ENCODE results near the gene CYTH1. TPM values are rescaled to one million over a fixed set of nuclear protein-coding genes. Genes with fewer than 3 reads are reported as not detected.
A peak's percentile ranks its signal among the peaks of the same experiment; 100 is the strongest.

Gene CYTH1
- total and polyA plus RNA-seq, 3 experiments from 2014 or later = 115 to 279 (median 129) TPM

DNA sequence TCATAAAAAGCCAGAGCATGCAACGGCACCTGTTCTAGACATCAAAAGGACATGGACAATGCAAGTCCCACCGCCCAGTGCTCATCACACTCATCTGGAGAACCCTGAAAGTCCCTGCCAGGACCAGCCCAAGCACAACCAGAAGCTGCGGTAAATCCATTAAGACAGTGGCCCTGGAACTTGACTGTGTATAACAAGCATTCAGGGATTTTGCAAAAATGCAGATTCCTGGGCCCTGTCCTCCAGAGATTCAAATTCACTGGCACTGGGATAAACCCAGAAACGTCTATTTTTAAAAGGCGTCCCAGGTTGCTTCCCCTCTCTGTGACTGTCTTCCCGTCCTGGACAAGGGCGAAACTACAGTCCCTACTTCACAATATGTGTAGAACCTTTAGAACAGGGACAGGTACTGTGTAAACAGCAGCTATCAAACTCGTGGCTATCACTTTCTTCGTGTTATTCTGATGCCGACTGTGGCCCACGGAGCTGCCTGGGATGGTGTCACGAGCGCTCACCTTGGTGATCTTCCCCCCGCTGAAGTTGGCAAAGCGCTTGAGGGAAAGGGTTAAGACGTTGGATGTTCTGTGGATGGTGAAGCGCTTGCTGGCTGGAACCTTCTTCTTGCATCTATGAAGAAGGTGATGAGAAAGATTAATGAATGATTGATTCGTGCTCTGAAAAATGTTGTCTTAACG is 36.2 kb upstream of the CYTH1 start:
- H3K27me3 Mint-ChIP-seq = peaks cover 0 to 7% of the 10 kb centered on the region in 2 donors
- peak overlapping the region; percentile 31 to 87 (median 76) for H3K4me3 Mint-ChIP-seq
- peaks cover 52 to 65% (median 61%) of the 10 kb centered on the region in 3 donors for H3K4me1 Mint-ChIP-seq

DNA sequence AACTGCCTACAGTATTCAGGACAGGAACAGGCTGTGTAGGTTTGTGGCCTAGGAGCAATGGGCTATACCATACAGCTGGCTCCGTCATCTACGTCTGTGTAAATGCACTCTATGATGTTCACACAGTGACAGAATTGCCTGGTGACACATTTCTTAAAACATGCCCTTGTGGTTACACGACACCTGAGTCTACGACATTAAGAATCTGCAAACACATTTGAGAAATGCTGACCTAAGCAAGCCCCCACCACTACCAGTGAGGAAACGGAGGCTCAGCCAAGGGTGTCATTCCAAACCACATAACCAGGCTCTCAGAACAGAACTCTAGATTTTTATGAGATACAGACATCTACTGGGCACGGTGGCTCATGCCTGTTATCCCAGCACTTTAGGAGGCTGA is 35.0 kb upstream of the CYTH1 start:
- no peaks in the 10 kb centered on the region for H3K9me3 ChIP-seq (ENCODE audit: low read length)
- peak overlapping the region; percentile 47 for H3K27ac ChIP-seq (ENCODE audit: low read depth, low read length)
- Mint-ChIP-seq H3K36me3 (peaks cover 18 to 88% (median 26%) of the 10 kb centered on the region in 3 donors), H3K27ac (peak overlapping the region; percentile 88 to 100 (median 98)), H3K9me3 (no peaks in the 10 kb centered on the region), H3K4me3 (peak overlapping the region; percentile 65 to 90 (median 81)), H3K4me1 (peaks cover 54 to 66% (median 62%) of the 10 kb centered on the region in 3 donors), H3K27me3 (peaks cover 0 to 7% of the 10 kb centered on the region in 2 donors)
- CTCF ChIA-PET = interaction anchor here (1.0 kb wide), 1 partner anchor 58 kb away, joined by 3 read pairs; no protein-coding TSS in a partner anchor
- POLR2A ChIA-PET = interaction anchor here (1.5 kb wide), 1 partner anchor 9 kb away, joined by 6 read pairs; no protein-coding TSS in a partner anchor
- no peak overlapping the region for H3K4me3 ChIP-seq (ENCODE audit: low read length)
- peaks cover 59% of the 10 kb centered on the region for H3K4me1 ChIP-seq (ENCODE audit: insufficient read depth, low read length)
- no peaks in the 10 kb centered on the region for H3K27me3 ChIP-seq (ENCODE audit: insufficient read depth, low read length, poor library complexity, severe bottlenecking)
- peak; percentile 56 to 93 (median 88) for DNase-seq
- H3K36me3 ChIP-seq (ENCODE audit: insufficient read depth, low read length) = peaks cover 64% of the 10 kb centered on the region

More for the DNA sequence above, 36.2 kb upstream of the CYTH1 start:
- H3K4me3 ChIP-seq (ENCODE audit: low read length) = peak overlapping the region; percentile 3
- peak overlapping the region; percentile 65 for H3K27ac ChIP-seq (ENCODE audit: low read depth, low read length)
- ChIA-PET POLR2A (interaction anchor here (0.9 to 2.0 kb wide), 6 partner anchors 16 to 49 kb away, joined by 3 to 7 read pairs (median 4); partner anchors contain the start of gene USP36), CTCF (interaction anchor here (0.9 to 2.6 kb wide), 6 partner anchors 15 to 72 kb away, joined by 3 to 7 read pairs (median 6); no protein-coding TSS in a partner anchor)
- no peaks in the 10 kb centered on the region for H3K27me3 ChIP-seq (ENCODE audit: insufficient read depth, low read length, poor library complexity, severe bottlenecking)
- no peaks in the 10 kb centered on the region for H3K9me3 ChIP-seq (ENCODE audit: low read length)
- Mint-ChIP-seq H3K9me3 (no peaks in the 10 kb centered on the region), H3K36me3 (peaks cover 21 to 90% (median 23%) of the 10 kb centered on the region in 3 donors), H3K27ac (peak overlapping the region; percentile 88 to 100 (median 98))
- no peak for DNase-seq
- peaks cover 59% of the 10 kb centered on the region for H3K4me1 ChIP-seq (ENCODE audit: insufficient read depth, low read length)
- H3K36me3 ChIP-seq (ENCODE audit: insufficient read depth, low read length) = peaks cover 57% of the 10 kb centered on the region

DNA sequence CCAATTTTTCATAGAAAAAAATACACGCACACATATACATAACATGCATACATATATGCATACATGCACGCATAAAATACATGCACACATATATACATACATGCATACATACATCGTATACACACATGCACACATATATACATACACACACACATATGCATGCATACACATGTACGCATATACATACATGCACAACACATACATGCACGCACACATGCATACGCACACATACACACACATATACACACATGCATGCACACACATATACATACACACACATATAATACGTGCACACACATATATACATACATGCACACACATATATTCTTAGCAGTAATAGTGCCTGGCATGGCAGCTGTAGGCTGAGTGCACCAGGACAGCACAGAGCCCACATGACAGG is 33.6 kb upstream of the CYTH1 start:
- Mint-ChIP-seq H3K4me1 (peaks cover 49 to 64% (median 58%) of the 10 kb centered on the region in 3 donors), H3K4me3 (peak overlapping the region in 3 of 7 donors; percentile 15 to 44 (median 23)), H3K9me3 (no peaks in the 10 kb centered on the region), H3K27me3 (peaks cover 0 to 7% of the 10 kb centered on the region in 2 donors), H3K27ac (peak overlapping the region; percentile 11 to 99 (median 88)), H3K36me3 (peaks cover 21 to 87% (median 25%) of the 10 kb centered on the region in 3 donors)
- Histone ChIP-seq H3K27ac (ENCODE audit: low read depth, low read length) (no peak overlapping the region), H3K27me3 (ENCODE audit: insufficient read depth, low read length, poor library complexity, severe bottlenecking) (no peaks in the 10 kb centered on the region), H3K4me3 (ENCODE audit: low read length) (no peak overlapping the region), H3K9me3 (ENCODE audit: low read length) (no peaks in the 10 kb centered on the region), H3K36me3 (ENCODE audit: insufficient read depth, low read length) (peaks cover 67% of the 10 kb centered on the region), H3K4me1 (ENCODE audit: insufficient read depth, low read length) (peaks cover 56% of the 10 kb centered on the region)
- ChIA-PET CTCF (interaction anchor here (1.9 kb wide), 1 partner anchor 17 kb away, joined by 4 read pairs; no protein-coding TSS in a partner anchor), POLR2A (no interaction called here)
- DNase-seq = no peak

DNA sequence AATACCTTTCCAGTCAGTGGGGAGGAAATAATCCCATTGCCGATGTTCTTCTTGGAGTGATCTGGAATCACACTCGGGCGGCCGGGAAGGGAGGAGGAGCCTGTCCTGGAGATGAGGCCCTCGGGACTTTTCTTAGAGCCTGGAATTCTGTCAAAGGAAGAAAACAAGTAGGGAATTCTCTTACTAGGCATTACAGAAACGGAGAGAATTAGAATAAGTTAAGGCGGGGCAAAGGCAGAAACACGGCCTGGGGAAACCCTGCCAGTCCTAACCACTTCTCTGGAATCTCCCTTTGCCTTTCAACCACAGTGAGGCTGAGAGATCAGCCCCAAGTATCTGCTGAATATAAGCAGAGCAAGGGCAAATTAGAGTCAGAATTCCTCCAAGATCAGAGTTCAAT is 30.8 kb upstream of the CYTH1 start:
- Histone ChIP-seq H3K9me3 (ENCODE audit: low read length) (no peaks in the 10 kb centered on the region), H3K4me1 (ENCODE audit: insufficient read depth, low read length) (peaks cover 27% of the 10 kb centered on the region), H3K27ac (ENCODE audit: low read depth, low read length) (no peak overlapping the region), H3K36me3 (ENCODE audit: insufficient read depth, low read length) (peaks cover 57% of the 10 kb centered on the region), H3K4me3 (ENCODE audit: low read length) (no peak overlapping the region), H3K27me3 (ENCODE audit: insufficient read depth, low read length, poor library complexity, severe bottlenecking) (no peaks in the 10 kb centered on the region)
- no peak for DNase-seq
- Mint-ChIP-seq H3K36me3 (peaks cover 17 to 90% (median 34%) of the 10 kb centered on the region in 3 donors), H3K4me3 (peak overlapping the region in 3 of 7 donors; percentile 21 to 32 (median 23)), H3K27me3 (peaks cover 0 to 4% of the 10 kb centered on the region in 2 donors), H3K4me1 (peaks cover 30 to 43% (median 35%) of the 10 kb centered on the region in 3 donors), H3K9me3 (no peaks in the 10 kb centered on the region), H3K27ac (peak overlapping the region; percentile 26 to 96 (median 80))
- ChIA-PET CTCF (no interaction called here), POLR2A (no interaction called here)

DNA sequence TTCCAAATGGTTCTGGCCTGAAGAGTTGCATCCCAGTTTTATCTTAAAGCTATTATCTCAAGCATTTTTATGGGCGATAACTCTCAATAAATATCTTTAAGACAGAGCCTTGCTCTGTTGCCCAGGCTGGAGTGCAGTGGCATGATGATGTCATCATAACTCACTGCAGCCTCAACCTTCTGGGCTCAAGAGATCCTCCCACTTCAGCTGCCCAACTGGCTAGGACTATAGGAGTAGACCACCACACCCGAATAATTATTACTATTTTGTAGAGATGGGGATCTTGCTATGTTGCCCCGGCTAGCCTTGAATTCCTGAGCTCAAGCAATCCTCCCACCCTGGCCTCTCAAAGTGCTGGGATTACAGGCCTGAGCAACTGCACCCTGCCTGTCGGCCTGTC is 26.1 kb upstream of the CYTH1 start:
- Mint-ChIP-seq H3K27me3 (no peaks in the 10 kb centered on the region), H3K4me1 (peaks cover 41 to 43% (median 43%) of the 10 kb centered on the region in 3 donors), H3K9me3 (no peaks in the 10 kb centered on the region), H3K36me3 (peaks cover 16 to 92% (median 26%) of the 10 kb centered on the region in 3 donors), H3K4me3 (no peak overlapping the region), H3K27ac (peak overlapping the region in 6 of 8 donors; percentile 9 to 98 (median 34))
- POLR2A ChIA-PET = interaction anchor here (1.0 kb wide), 1 partner anchor 9 kb away, joined by 6 read pairs; no protein-coding TSS in a partner anchor
- peaks cover 37% of the 10 kb centered on the region for H3K4me1 ChIP-seq (ENCODE audit: insufficient read depth, low read length)
- no peak for DNase-seq
- H3K4me3 ChIP-seq (ENCODE audit: low read length) = no peak overlapping the region
- H3K36me3 ChIP-seq (ENCODE audit: insufficient read depth, low read length) = peaks cover 63% of the 10 kb centered on the region
- no peaks in the 10 kb centered on the region for H3K9me3 ChIP-seq (ENCODE audit: low read length)
- H3K27me3 ChIP-seq (ENCODE audit: insufficient read depth, low read length, poor library complexity, severe bottlenecking) = no peaks in the 10 kb centered on the region
- CTCF ChIA-PET = no interaction called here
- no peak overlapping the region for H3K27ac ChIP-seq (ENCODE audit: low read depth, low read length)

DNA sequence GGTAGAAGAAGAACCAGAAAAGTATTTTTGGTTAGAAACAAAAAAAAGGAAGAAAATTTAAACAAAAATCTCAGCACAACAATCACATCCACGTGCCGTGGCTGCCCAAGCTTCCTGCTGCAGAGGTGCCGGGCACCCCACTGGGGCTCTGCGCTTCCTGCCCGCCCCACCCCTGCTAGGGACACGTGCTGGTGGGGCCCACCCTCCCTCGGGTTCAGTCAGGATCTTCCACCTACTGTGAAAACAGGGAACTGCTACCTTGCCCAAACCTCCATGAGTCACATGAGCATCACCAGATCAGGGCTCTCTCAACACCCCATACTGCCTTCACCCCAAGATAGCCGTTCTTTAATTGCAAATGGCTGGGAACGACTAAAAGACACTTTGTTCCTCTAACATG is 24.4 kb upstream of the CYTH1 start:
- Mint-ChIP-seq H3K9me3 (no peaks in the 10 kb centered on the region), H3K27ac (peak overlapping the region; percentile 81 to 98 (median 92)), H3K4me3 (peak overlapping the region in 5 of 7 donors; percentile 9 to 77 (median 68)), H3K36me3 (peaks cover 22 to 92% (median 23%) of the 10 kb centered on the region in 3 donors), H3K27me3 (no peaks in the 10 kb centered on the region), H3K4me1 (peaks cover 46 to 51% (median 49%) of the 10 kb centered on the region in 3 donors)
- Histone ChIP-seq H3K27me3 (ENCODE audit: insufficient read depth, low read length, poor library complexity, severe bottlenecking) (no peaks in the 10 kb centered on the region), H3K36me3 (ENCODE audit: insufficient read depth, low read length) (peaks cover 61% of the 10 kb centered on the region), H3K4me3 (ENCODE audit: low read length) (no peak overlapping the region), H3K9me3 (ENCODE audit: low read length) (no peaks in the 10 kb centered on the region), H3K27ac (ENCODE audit: low read depth, low read length) (no peak overlapping the region), H3K4me1 (ENCODE audit: insufficient read depth, low read length) (peaks cover 47% of the 10 kb centered on the region)
- ChIA-PET CTCF (no interaction called here), POLR2A (interaction anchor here (0.6 kb wide), 1 partner anchor 333 kb away, joined by 5 read pairs; no protein-coding TSS in a partner anchor)
- DNase-seq = peak in 3 of 5 donors; percentile 45 to 78 (median 70)

DNA sequence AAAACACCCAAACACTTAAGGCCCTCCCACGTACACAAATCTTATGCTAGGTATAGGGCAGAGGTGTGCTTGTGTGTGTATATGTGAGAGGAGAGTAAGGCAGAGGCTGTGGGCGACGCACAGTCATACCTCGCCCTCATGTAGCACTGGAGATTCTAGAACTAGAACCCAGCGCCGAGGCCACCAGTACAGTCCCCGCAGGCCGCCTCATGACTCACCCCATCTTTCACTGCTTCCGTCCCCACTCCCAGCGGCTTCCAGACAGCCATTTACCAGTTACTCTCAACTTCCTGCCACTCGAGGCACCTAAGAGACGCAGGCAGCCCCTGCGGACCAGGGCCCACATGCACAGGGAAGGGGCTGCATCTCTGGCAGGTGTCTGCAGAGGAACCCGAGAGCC is 23.2 kb upstream of the CYTH1 start:
- peak in 4 of 5 donors; percentile 57 to 79 (median 62) for DNase-seq
- ChIA-PET POLR2A (interaction anchor here (0.7 to 1.5 kb wide), 4 partner anchors 18 to 88 kb away, joined by 3 to 15 read pairs (median 4); no protein-coding TSS in a partner anchor), CTCF (interaction anchor here (0.7 to 1.9 kb wide), 4 partner anchors 12 to 97 kb away, joined by 3 to 6 read pairs (median 4); no protein-coding TSS in a partner anchor)
- Histone ChIP-seq H3K27ac (ENCODE audit: low read depth, low read length) (peak overlapping the region; percentile 21), H3K4me3 (ENCODE audit: low read length) (no peak overlapping the region), H3K27me3 (ENCODE audit: insufficient read depth, low read length, poor library complexity, severe bottlenecking) (no peaks in the 10 kb centered on the region), H3K4me1 (ENCODE audit: insufficient read depth, low read length) (peaks cover 47% of the 10 kb centered on the region), H3K9me3 (ENCODE audit: low read length) (no peaks in the 10 kb centered on the region), H3K36me3 (ENCODE audit: insufficient read depth, low read length) (peaks cover 61% of the 10 kb centered on the region)
- H3K4me1 Mint-ChIP-seq = peaks cover 48 to 51% (median 50%) of the 10 kb centered on the region in 3 donors
- no peaks in the 10 kb centered on the region for H3K9me3 Mint-ChIP-seq
- H3K36me3 Mint-ChIP-seq = peaks cover 16 to 90% (median 17%) of the 10 kb centered on the region in 3 donors
- H3K27me3 Mint-ChIP-seq = no peaks in the 10 kb centered on the region
- H3K4me3 Mint-ChIP-seq = peak overlapping the region; percentile 52 to 77 (median 66)
- peak overlapping the region; percentile 85 to 98 (median 94) for H3K27ac Mint-ChIP-seq
